Measurements from ENCODE around the gene PRSS1.

The PRSS1 gene

DNA sequence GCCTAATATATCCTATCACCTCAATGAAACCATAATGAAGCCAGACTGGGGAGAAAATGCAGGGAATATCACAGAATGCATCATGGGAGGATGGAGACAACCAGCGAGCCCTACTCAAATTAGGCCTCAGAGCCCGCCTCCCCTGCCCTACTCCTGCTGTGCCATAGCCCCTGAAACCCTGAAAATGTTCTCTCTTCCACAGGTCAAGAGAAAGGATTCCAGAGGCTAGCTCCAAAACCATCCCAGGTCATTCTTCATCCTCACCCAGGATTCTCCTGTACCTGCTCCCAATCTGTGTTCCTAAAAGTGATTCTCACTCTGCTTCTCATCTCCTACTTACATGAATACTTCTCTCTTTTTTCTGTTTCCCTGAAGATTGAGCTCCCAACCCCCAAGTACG, 53.0 kb downstream of the PRSS1 start:
- TF ChIP-seq, protein P1, sequence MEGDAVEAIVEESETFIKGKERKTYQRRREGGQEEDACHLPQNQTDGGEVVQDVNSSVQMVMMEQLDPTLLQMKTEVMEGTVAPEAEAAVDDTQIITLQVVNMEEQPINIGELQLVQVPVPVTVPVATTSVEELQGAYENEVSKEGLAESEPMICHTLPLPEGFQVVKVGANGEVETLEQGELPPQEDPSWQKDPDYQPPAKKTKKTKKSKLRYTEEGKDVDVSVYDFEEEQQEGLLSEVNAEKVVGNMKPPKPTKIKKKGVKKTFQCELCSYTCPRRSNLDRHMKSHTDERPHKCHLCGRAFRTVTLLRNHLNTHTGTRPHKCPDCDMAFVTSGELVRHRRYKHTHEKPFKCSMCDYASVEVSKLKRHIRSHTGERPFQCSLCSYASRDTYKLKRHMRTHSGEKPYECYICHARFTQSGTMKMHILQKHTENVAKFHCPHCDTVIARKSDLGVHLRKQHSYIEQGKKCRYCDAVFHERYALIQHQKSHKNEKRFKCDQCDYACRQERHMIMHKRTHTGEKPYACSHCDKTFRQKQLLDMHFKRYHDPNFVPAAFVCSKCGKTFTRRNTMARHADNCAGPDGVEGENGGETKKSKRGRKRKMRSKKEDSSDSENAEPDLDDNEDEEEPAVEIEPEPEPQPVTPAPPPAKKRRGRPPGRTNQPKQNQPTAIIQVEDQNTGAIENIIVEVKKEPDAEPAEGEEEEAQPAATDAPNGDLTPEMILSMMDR (conservative IDR thresholded peaks at IDR 0.05; ENCODE audit: low read length): no peak

More for the DNA sequence above, 53.0 kb downstream of the PRSS1 start:
- no peak for DNase-seq (ENCODE audit: low read depth)
- H3K4me3 ChIP-seq (ENCODE audit: low read length): no peak overlapping the region

Data from AG10803 (cell line).